ENCODE results near the gene SYNPO.

SYNPO gene

GRCh38 chr5:150641006-150641570 lies 628 bp downstream of the SYNPO start:
- Mint-ChIP-seq H3K9me3 (no peaks in the 10 kb centered on the region), H3K4me1 (peaks cover 34% of the 10 kb centered on the region), H3K27me3 (no peaks in the 10 kb centered on the region), H3K4me3 (no peak overlapping the region), H3K27ac (no peak overlapping the region), H3K36me3 (peaks cover 8% of the 10 kb centered on the region)
- no peak for ATAC-seq

GRCh38 chr5:150641824-150642566 lies 1.5 kb downstream of the SYNPO start:
- H3K27me3 Mint-ChIP-seq = no peaks in the 10 kb centered on the region
- H3K4me1 Mint-ChIP-seq = peaks cover 28% of the 10 kb centered on the region
- no peak for ATAC-seq
- H3K36me3 Mint-ChIP-seq = peaks cover 8% of the 10 kb centered on the region
- H3K4me3 Mint-ChIP-seq = no peak overlapping the region
- H3K9me3 Mint-ChIP-seq = no peaks in the 10 kb centered on the region
- H3K27ac Mint-ChIP-seq = no peak overlapping the region

- H3K36me3 Mint-ChIP-seq = peaks cover 13% of the 10 kb centered on the region
- H3K4me1 Mint-ChIP-seq = peaks cover 26% of the 10 kb centered on the region
- no peak overlapping the region for H3K27ac Mint-ChIP-seq
- no peaks in the 10 kb centered on the region for H3K9me3 Mint-ChIP-seq
- no peak overlapping the region for H3K4me3 Mint-ChIP-seq
- H3K27me3 Mint-ChIP-seq = no peaks in the 10 kb centered on the region
- no peak for ATAC-seq
These were observed 2.1 kb downstream of the SYNPO start for GRCh38 chr5:150642567-150642927.

- Mint-ChIP-seq H3K9me3 (no peaks in the 10 kb centered on the region), H3K4me1 (peaks cover 23% of the 10 kb centered on the region), H3K4me3 (no peak overlapping the region)
These were observed 2.7 kb downstream of the SYNPO start for GRCh38 chr5:150642991-150643710.

GRCh38 chr5:150644058-150644457 lies 3.6 kb downstream of the SYNPO start:
- peaks cover 18% of the 10 kb centered on the region for H3K4me1 Mint-ChIP-seq
- H3K36me3 Mint-ChIP-seq = peaks cover 25% of the 10 kb centered on the region
- no peak overlapping the region for H3K4me3 Mint-ChIP-seq
- H3K9me3 Mint-ChIP-seq = no peaks in the 10 kb centered on the region
- H3K27me3 Mint-ChIP-seq = no peaks in the 10 kb centered on the region
- no peak for ATAC-seq
- peak overlapping the region; percentile 54 for H3K27ac Mint-ChIP-seq

More at GRCh38 chr5:150642991-150643710, 2.7 kb downstream of the SYNPO start:
- Mint-ChIP-seq H3K27me3 (no peaks in the 10 kb centered on the region), H3K27ac (no peak overlapping the region), H3K36me3 (peaks cover 16% of the 10 kb centered on the region)
- ATAC-seq = no peak

- Mint-ChIP-seq H3K4me3 (no peak overlapping the region), H3K4me1 (peaks cover 13% of the 10 kb centered on the region), H3K36me3 (peaks cover 26% of the 10 kb centered on the region), H3K27me3 (no peaks in the 10 kb centered on the region), H3K27ac (peak overlapping the region; percentile 54), H3K9me3 (no peaks in the 10 kb centered on the region)
- ATAC-seq = no peak
These were observed 4.1 kb downstream of the SYNPO start for GRCh38 chr5:150644514-150644913.

- peaks cover 29% of the 10 kb centered on the region for H3K36me3 Mint-ChIP-seq
- no peaks in the 10 kb centered on the region for H3K9me3 Mint-ChIP-seq
- H3K27ac Mint-ChIP-seq = peak overlapping the region; percentile 51
- no peak for ATAC-seq
- H3K4me1 Mint-ChIP-seq = peaks cover 13% of the 10 kb centered on the region
- H3K27me3 Mint-ChIP-seq = no peaks in the 10 kb centered on the region
- no peak overlapping the region for H3K4me3 Mint-ChIP-seq
These were observed 4.7 kb downstream of the SYNPO start for GRCh38 chr5:150645070-150645700.

- ATAC-seq = no peak
- Mint-ChIP-seq H3K9me3 (no peaks in the 10 kb centered on the region), H3K4me3 (no peak overlapping the region), H3K27me3 (no peaks in the 10 kb centered on the region), H3K36me3 (peaks cover 32% of the 10 kb centered on the region), H3K27ac (no peak overlapping the region), H3K4me1 (peaks cover 19% of the 10 kb centered on the region)
These were observed 7.1 kb downstream of the SYNPO start for GRCh38 chr5:150647275-150648251.

- peaks cover 32% of the 10 kb centered on the region for H3K36me3 Mint-ChIP-seq
- ATAC-seq = no peak
- no peak overlapping the region for H3K4me3 Mint-ChIP-seq
- H3K27me3 Mint-ChIP-seq = no peaks in the 10 kb centered on the region
- no peaks in the 10 kb centered on the region for H3K9me3 Mint-ChIP-seq
- H3K4me1 Mint-ChIP-seq = peaks cover 19% of the 10 kb centered on the region
- H3K27ac Mint-ChIP-seq = no peak overlapping the region
These were observed 8.0 kb downstream of the SYNPO start for GRCh38 chr5:150648294-150649107.

GRCh38 chr5:150649108-150650020 lies 8.9 kb downstream of the SYNPO start:
- peaks cover 32% of the 10 kb centered on the region for H3K36me3 Mint-ChIP-seq
- ATAC-seq = no peak
- H3K9me3 Mint-ChIP-seq = no peaks in the 10 kb centered on the region
- H3K4me1 Mint-ChIP-seq = peaks cover 18% of the 10 kb centered on the region
- H3K4me3 Mint-ChIP-seq = no peak overlapping the region
- H3K27me3 Mint-ChIP-seq = no peaks in the 10 kb centered on the region
- H3K27ac Mint-ChIP-seq = no peak overlapping the region

- Mint-ChIP-seq H3K27ac (peak overlapping the region; percentile 20), H3K4me1 (peaks cover 14% of the 10 kb centered on the region), H3K36me3 (peaks cover 32% of the 10 kb centered on the region), H3K9me3 (no peaks in the 10 kb centered on the region), H3K4me3 (no peak overlapping the region), H3K27me3 (no peaks in the 10 kb centered on the region)
- no peak for ATAC-seq
These were observed 9.9 kb downstream of the SYNPO start for GRCh38 chr5:150650021-150651006.

GRCh38 chr5:150651382-150651781 lies 10.9 kb downstream of the SYNPO start:
- Mint-ChIP-seq H3K4me3 (no peak overlapping the region), H3K27me3 (no peaks in the 10 kb centered on the region), H3K27ac (peak overlapping the region; percentile 20), H3K9me3 (no peaks in the 10 kb centered on the region), H3K36me3 (peaks cover 32% of the 10 kb centered on the region), H3K4me1 (peaks cover 14% of the 10 kb centered on the region)
- no peak for ATAC-seq

All from stimulated activated memory B cell treated with anti-CD40 and anti-IgM and Interleukin-4, amounts not matched to agents 10 μg/mL and 1 μg/mL and 100 μg/mL, for 72 hours (primary cell).